Spleen (tissue), 7 donors: Measurements from ENCODE around the gene ZSCAN22.

Experiments
- CTCF ChIP-seq, 11 experiments: fragments of 200-600 bp in 7 of 11; fragments of 450-650 bp in 4 of 11; sonication (generic) in 4 of 11; IDR thresholded peaks in 8 of 11; conservative IDR thresholded peaks in 3 of 11; 1 replicate in 7 of 11; 2 replicates in 4 of 11; pipeline versions ENCODE4 v1.4.0 to v1.8.0; 2016 to 2021; ENCODE audit warnings: antibody characterized with exemption in 11 of 11, inconsistent platforms in 4 of 11, mild to moderate bottlenecking in 1 of 11
- POLR2A ChIP-seq, 3 donors: fragments of 450-650 bp; IDR thresholded peaks; one replicate each; pipeline ENCODE4 v1.5.1; 2017; ENCODE audit warnings: antibody characterized with exemption in 3 of 3, mild to moderate bottlenecking in 1 of 3
- donor health status: DM: no; HTN: no; CAD: no; lungs with moderate emphysema.
- donor health status: DM: no; HTN: no; CAD: no.
- donor health status: DM: no; HTN: no; CAD: no.

DNA sequence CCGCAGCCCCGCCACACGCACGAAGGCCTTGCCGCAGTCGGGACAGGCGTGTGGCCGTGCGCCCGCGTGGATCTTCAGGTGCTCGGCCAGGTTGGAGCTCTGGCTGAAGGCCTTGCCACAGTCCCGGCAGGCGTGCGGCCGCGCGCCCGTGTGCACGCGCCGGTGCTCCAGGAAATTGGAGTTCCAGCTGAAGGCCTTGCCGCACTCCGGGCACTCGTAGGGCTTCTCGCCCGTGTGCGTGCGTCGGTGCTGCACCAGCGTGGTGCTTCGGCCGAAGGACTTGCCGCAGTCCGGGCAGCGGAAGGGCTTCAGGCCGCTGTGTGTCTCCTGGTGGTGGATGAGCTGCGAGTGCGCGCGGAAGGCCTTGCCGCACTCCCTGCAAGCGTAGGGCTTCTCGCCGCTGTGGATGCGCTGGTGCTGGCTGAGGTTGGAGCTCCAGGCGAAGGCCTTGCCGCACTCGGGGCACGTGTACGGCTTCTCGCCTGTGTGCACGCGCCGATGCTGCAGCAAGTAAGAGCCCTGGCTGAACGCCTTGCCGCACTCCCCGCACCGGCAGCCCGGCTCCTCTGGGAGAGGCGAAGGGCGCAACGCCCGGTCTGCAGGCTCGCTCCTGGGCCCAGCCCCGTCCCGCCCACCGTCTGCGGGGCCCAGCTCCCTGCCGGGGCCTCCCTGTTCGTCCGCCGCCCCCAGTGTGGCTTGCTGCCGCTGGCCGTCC is 30.1 kb downstream of the ZSCAN22 start:
- TF ChIP-seq POLR2A (IDR thresholded peaks at IDR 0.05): no peak
- TF ChIP-seq CTCF (IDR thresholded peaks at IDR 0.05 in 8 of 11, conservative IDR thresholded peaks at IDR 0.05 in 3 of 11): no peak
